ENCODE results near the gene INTS7.

INTS7 gene

DNA sequence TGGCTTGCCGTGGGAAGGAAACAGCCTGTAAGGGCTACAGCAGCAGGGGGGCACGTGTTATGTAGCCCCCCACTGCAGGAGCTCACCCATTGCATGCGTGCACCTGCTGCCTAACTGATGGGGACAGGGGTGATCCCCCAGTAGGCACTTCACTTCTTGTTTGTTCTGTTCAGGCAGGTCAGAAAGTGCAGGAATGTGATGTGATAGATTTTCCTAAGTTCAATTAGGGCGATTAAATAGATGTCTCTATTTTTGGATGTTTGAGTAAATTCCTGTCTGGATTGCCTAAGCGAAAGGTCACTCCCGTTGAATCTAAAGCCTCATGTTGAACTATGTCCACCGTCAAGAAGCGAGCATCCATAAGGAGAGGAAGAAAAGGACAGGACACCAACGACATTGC, 126.0 kb downstream of the INTS7 start:
- DNase-seq (ENCODE audit: low read depth in 2 of 2): no peak

DNA sequence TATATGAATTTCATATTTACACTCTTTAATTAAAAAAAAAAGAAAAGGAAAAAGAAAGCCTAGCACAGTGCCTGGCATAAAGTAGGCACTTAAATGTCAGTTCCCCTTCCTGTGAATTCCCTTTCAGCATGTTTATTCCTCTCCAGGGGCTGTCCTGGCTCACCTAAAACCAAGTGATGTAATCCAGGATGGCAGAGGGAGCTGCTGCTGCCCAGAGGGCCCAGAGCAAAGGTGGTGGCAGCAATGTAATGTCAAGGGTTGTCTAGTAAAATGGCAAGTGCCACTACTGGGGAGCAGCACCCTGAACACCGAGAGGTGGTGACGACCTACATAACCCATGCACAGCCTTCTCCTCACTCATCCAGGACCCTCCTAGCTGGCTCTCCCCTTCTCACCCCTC, 126.4 kb downstream of the INTS7 start:
- DNase-seq (ENCODE audit: low read depth in 2 of 2): no peak

DNA sequence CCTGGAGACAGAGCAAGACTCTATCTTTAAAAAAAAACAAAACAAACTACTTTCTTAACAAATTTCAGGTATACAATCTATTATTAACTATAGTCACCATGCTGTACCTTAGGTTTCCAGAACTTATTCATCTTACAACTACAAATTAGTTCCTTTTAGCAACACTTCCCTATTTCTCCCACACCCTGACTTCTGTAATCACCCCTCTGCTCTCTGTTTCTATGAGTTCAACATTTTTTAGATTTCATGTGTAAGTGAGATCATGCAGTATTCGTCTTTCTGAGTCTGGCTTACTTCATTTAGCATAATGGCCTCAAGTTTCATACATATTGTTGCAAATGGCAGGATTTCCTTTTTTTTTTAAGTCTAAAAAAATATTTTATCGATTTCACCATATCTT, 126.9 kb downstream of the INTS7 start:
- DNase-seq (ENCODE audit: low read depth in 2 of 2): no peak

DNA sequence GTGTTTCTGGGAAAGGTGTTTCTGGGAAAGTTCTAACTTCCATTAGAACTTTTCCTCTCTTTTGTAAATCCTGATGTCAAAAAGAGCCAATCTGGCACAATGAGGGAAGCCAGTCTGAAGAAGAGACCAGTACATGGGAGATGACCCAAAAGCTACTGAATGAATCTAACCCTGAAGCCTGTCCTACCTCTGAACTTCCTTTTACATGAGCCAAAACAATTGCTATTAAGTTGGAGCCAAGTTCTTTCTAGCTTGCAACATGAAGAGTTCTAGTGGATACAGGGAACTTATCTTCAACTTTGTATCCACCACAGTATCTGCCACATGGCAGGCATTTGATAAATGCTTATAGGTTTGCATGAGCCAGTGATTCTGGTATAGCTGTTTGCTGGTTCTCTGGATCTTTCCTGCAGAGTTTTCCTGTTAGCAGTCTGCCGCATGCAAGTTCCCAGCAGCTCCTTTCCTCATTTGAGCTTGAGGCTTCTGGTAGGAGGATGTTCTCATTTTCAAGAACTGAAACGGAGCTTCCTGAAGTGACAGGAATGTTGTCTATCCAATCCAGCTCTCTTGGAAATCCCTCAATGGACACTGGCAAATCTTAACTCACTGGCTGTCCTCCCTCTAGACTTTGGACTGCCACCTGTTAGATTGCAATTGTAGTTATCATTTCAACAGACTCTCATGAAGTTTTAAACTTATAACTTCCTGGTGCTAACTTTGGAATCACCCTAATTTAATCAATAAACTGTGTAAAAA, 131.7 kb downstream of the INTS7 start:
- no peak for DNase-seq (ENCODE audit: low read depth in 2 of 2)

DNA sequence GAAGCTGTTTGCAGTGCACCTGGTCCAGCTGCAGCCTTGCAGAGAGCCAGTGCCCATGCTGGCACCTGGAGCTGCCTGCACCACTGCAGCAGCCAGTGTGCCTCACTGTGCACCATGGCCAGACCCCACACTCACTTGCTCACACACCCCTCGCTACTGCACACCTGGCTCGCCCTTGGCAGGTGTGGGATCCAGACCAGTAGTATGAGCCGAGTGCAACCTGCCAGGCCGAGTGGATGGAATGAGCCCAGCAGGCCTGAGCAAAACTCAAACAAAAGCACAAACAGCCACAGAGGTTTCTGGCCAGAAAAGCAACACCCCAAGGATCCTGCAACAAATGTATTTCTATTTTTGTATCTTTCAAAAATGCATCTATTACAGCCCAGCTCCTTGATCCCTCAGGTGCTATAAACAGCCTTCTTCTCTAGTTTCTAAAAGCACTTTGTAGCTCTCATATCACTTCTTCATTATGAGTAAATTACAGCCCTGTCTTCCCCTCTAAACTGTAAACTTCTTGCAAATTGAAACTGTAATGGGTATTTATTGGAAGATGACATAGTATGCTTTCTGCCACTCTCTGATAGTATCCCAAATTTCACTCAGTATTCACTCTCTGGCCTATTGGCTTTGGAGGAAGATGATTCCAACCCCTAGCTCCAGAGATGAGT, 132.6 kb downstream of the INTS7 start:
- no peak for DNase-seq (ENCODE audit: low read depth in 2 of 2)

DNA sequence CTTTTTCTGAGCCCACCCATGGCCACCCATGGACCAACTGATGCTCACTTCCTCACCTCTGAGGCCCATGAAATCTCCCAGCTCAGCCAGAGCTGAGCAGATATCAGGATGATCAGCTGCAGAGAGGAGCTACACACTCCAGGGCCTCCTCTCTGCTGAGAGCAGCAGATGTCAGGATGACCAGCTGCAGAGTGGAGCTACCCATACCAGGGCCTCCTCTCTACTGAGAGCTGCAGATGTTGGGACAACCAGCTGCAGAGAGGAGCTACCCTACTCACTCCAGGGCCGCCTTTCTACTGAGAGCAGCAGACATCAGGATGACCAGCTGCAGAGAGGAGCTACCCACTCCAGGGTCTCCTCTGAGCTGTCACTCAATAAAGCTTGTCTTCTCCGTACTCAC, 133.4 kb downstream of the INTS7 start:
- no peak for DNase-seq (ENCODE audit: low read depth in 2 of 2)

DNA sequence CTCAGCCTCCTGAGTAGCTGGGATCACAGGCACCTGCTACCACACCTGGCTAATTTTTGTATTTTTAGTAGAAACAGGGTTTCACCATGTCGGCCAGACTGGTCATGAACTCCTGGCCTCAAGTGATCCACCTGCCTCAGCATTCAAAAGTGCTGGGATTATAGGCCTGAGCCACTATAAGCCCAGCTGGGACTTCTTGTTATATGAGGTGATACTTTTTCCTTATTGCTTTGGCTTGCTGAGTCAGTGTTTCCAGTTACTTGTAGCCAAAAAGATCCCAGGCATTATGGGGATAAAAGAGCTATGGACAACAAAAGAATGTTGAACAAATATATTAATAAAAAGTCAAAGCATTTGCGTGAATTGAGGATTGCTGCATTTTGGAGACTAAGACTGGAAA, 134.9 kb downstream of the INTS7 start:
- DNase-seq (ENCODE audit: low read depth in 2 of 2): no peak

DNA sequence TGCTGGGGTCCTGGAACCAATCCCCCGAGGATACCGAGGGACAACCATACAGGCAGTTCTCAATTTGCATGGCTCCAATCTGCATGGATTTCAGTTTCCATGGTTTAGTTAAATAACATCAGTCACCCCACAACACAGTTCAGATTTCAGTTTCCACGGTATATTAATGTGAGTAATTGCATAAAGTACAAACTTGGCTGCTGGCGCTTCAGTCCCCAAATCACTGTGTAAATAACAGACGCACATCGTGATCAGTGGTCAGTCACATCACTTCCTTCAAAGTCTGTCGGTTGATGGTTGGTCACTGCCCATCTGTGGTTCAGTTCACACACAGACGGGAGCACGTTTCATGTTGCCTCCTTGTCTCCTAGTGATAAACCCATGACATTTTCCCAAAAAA, 138.4 kb downstream of the INTS7 start:
- no peak for DNase-seq (ENCODE audit: low read depth in 2 of 2)

DNA sequence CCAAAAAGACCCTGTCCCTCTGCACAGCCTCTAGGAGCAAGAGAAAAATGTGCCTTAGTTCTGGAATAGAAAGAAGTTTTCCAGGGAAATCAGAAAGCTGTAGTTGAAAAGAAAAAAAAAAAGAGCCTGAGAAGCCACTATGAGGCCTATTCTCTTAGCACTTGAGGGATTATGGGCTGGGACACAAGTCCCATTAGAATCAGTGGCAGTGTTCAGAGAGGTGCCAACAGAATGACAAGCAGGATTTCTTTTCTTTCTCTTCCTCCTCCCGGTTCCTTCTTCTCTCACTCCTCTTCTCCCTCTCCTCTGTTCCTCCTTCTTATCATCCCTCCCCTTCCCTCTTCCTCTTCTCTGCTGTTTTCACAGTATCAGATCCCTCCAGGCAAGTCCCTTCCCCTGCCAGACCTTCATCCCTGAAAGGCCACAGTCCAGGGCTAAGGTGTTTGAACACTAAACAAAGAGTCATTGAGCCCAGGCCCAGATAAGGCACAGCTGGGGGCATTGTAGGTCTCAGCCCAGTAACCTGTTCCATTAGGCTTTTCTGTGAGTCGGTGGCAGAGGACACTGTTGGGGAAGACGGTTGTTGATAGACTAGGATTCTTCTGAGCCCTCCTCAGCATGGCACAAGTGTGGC, 140.1 kb downstream of the INTS7 start:
- no peak for DNase-seq (ENCODE audit: low read depth in 2 of 2)

DNA sequence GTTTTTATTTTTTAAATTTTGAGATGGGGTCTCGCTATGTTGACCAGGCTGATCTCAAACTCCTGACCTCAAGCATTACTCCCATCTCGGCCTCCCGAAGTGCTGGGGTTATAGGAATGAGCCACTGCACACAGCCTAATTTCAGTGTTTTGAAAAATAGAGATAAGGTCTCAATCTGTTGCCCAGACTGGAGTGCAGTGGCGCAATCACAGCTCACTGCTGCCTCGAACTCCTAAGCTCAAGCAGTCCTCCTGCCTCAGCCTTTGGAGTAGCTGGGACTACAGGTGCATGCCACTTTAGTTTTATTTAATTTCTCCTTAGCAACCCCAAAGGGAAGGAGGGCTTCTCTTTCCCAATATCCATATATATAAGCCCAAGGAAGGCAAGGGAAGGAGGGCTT, 141.0 kb downstream of the INTS7 start:
- no peak for DNase-seq (ENCODE audit: low read depth in 2 of 2)

DNA sequence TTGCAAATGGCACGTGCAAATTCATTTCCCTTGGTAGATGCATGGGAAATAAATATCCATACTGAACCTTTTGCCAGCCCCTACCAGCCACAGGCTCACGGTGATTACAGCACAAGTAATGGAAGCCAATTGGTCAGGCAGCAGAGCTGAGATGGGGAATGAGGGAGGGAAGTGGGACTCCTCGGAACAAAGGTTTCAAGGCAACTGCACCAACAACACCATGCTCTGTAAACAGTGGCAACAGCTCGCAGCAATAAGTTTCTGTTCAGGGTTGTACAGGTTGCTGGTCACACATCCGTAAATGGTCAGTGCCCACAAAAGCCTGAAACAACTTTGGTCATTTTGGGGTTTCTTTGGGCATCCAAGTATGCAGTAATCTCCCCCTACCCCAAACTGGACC, 142.1 kb downstream of the INTS7 start:
- no peak for DNase-seq (ENCODE audit: low read depth in 2 of 2)

DNA sequence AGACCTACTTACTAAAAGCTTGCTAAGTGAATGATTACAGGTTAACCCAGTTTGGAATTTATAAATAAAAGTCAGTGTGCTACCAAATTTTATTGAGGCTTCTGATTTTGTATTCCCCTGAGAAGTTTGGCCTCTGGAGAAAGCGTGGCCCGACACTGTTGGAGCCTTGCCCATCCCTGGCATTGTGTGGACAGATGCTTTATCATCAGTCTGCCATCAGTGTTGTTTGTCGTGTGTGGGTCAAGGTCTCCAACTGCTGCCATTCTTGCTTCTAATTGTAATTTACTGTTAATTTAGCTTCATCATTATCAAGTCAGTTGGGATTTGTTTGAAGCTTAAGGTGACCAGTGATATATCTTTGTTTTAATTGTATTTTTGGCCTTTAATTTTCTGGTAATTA, 142.8 kb downstream of the INTS7 start:
- no peak for DNase-seq (ENCODE audit: low read depth in 2 of 2)

DNA sequence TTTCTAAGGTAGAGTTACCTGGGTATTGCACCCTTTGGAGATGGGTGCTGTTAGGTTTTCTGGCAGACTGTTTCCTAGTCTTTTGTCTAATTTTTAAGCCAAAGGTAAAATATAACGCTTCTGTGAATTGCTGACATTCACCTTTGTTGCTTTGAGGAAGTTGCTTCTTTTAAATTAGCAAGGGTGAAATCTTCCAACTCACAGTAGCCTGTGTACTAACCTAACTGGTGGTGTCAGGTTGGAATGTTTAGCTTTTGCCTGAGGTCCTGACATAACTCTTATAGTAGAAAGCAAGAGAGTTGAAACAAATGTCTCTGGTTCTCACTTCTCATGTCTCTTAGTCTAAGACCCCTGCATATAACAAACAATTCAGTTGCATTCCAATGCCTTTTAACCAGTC, 143.6 kb downstream of the INTS7 start:
- no peak for DNase-seq (ENCODE audit: low read depth in 2 of 2)

Data from stimulated activated CD4-positive, alpha-beta T cell treated with anti-CD3 and anti-CD28 coated beads, Interleukin-4, amount 100 ng/mL, for 48 hours (primary cell).